Large intestine (tissue), 3 donors: ENCODE measurements around the gene NIBAN1. TPM values are rescaled to one million over a fixed set of nuclear protein-coding genes. Genes with fewer than 3 reads are reported as not detected.

ENCODE experiments used
- DNase-seq, 2 donors: peaks; one replicate each; pipeline versions ENCODE4 v3.0.0 to v3.0.0-alpha.2; 2013
- H3K27ac ChIP-seq: one replicate; pipeline ENCODE4 v1.5.1; 2013; ENCODE audit warnings: low read length
- H3K27me3 ChIP-seq: 2 replicates; pipeline ENCODE4 v1.6.1; 2013; ENCODE audit warnings: low read length; ENCODE audit not compliant: control insufficient read depth, insufficient read depth
- H3K36me3 ChIP-seq: 2 replicates; pipeline ENCODE4 v1.6.1; 2013; ENCODE audit warnings: low read length; ENCODE audit not compliant: control insufficient read depth, insufficient read depth
- H3K4me1 ChIP-seq: one replicate; pipeline ENCODE4 v1.6.1; 2013; ENCODE audit warnings: low read length; ENCODE audit not compliant: control insufficient read depth, insufficient read depth
- H3K4me3 ChIP-seq: one replicate; pipeline ENCODE4 v1.5.1; 2013; ENCODE audit warnings: low read length
- H3K9me3 ChIP-seq: one replicate; pipeline ENCODE4 v1.6.1; 2013; ENCODE audit warnings: mild to moderate bottlenecking, low read depth, low read length, moderate library complexity; ENCODE audit not compliant: control insufficient read depth
- WGBS: methylation state at CpG from one replicate; pipeline ENCODE4 v1.1.5; 2013; ENCODE audit warnings: low lambda C conversion rate; ENCODE audit not compliant: insufficient coverage; 5-methylcytosine and 5-hydroxymethylcytosine counted together
- polyA plus RNA-seq: library from polyadenylated mRNA; unstranded; fragments of 120-200 nt; gene quantifications from one replicate; pipeline ENCODE4 v1.2.1, GENCODE V29; 2013

The NIBAN1 gene
- polyA plus RNA-seq, 1 donor = 5.1 TPM

- no peaks in the 10 kb centered on the region for H3K27me3 ChIP-seq
- no peaks in the 10 kb centered on the region for H3K36me3 ChIP-seq
- WGBS = 60% methylated on average over 1 of the region's 3 CpGs
- no peaks in the 10 kb centered on the region for H3K4me1 ChIP-seq
- peak in 1 of 2 donors; percentile 12 for DNase-seq
- no peak overlapping the region for H3K27ac ChIP-seq
- no peak overlapping the region for H3K4me3 ChIP-seq
- H3K9me3 ChIP-seq = peaks cover 4% of the 10 kb centered on the region
Observed at GRCh38 chr1:184930645-184931044, 43.7 kb downstream of the NIBAN1 start.

GRCh38 chr1:184930232-184930631, 44.1 kb downstream of the NIBAN1 start:
- no peaks in the 10 kb centered on the region for H3K4me1 ChIP-seq
- H3K4me3 ChIP-seq = no peak overlapping the region
- no peak for DNase-seq
- no peaks in the 10 kb centered on the region for H3K27me3 ChIP-seq
- H3K27ac ChIP-seq = no peak overlapping the region
- peaks cover 4% of the 10 kb centered on the region for H3K9me3 ChIP-seq
- no peaks in the 10 kb centered on the region for H3K36me3 ChIP-seq
- 33% methylated on average over 2 of the region's 4 CpGs for WGBS

- Histone ChIP-seq H3K9me3 (peaks cover 4% of the 10 kb centered on the region), H3K4me3 (no peak overlapping the region), H3K27me3 (no peaks in the 10 kb centered on the region), H3K4me1 (no peaks in the 10 kb centered on the region), H3K36me3 (no peaks in the 10 kb centered on the region), H3K27ac (no peak overlapping the region)
- DNase-seq = peak in 1 of 2 donors; percentile 16
- 60% methylated on average over 1 of the region's 3 CpGs for WGBS
Observed at GRCh38 chr1:184929711-184930202, 44.6 kb downstream of the NIBAN1 start.

GRCh38 chr1:184928394-184928793, 45.9 kb downstream of the NIBAN1 start:
- H3K36me3 ChIP-seq = no peaks in the 10 kb centered on the region
- H3K9me3 ChIP-seq = peaks cover 4% of the 10 kb centered on the region
- no CpG with 5 or more reads among the region's 2 CpGs for WGBS
- no peak overlapping the region for H3K27ac ChIP-seq
- no peaks in the 10 kb centered on the region for H3K27me3 ChIP-seq
- no peak overlapping the region for H3K4me3 ChIP-seq
- DNase-seq = no peak
- no peaks in the 10 kb centered on the region for H3K4me1 ChIP-seq

Other genes with a start within 250 kb of the NIBAN1 start
- 37.4 TPM for gene EDEM3, start 219.7 kb downstream of the NIBAN1 start, polyA plus RNA-seq
- gene RNF2, start 71.0 kb upstream of the NIBAN1 start, polyA plus RNA-seq = 22.3 TPM
- gene TRMT1L, start 182.4 kb upstream of the NIBAN1 start, polyA plus RNA-seq = 15.9 TPM
- gene SWT1, start 182.7 kb upstream of the NIBAN1 start, polyA plus RNA-seq = 5.3 TPM